Effector CD8-positive, alpha-beta T cell (primary cell): ENCODE data around the gene ARHGAP11A.

Experiments
- DNase-seq: peaks from one replicate; lab custom pipeline; 2025; lab: John Stamatoyannopoulos, UW

ARHGAP11A gene

GRCh38 chr15:32688151-32688639 lies 72.9 kb downstream of the ARHGAP11A start:
- DNase-seq, result no peak
